Mesenchymal stem cell (in vitro differentiated cells and primary cell): ENCODE data around the gene CDC73.
A peak's percentile ranks its signal among the peaks of the same experiment; 100 is the strongest.

Source experiments
- DNase-seq: peaks from one replicate; pipeline ENCODE4 v3.0.0-alpha.2; 2013
- H2AFZ ChIP-seq: one replicate; pipeline ENCODE4 v1.6.1; 2013; ENCODE audit warnings: low read depth, mild to moderate bottlenecking, control low read depth, inconsistent platforms, low read length, moderate library complexity
- H2AK5ac ChIP-seq: 2 replicates; pipeline ENCODE4 v1.6.1; 2013; ENCODE audit warnings: low read length, moderate library complexity, mild to moderate bottlenecking, inconsistent platforms; ENCODE audit not compliant: severe bottlenecking
- H2BK120ac ChIP-seq: one replicate; pipeline ENCODE4 v1.6.1; 2013; ENCODE audit warnings: low read depth, mild to moderate bottlenecking, inconsistent platforms, low read length, moderate library complexity
- H2BK12ac ChIP-seq, 2 experiments: one replicate each; pipeline ENCODE4 v1.6.1; 2013; ENCODE audit warnings: inconsistent platforms in 2 of 2, low read length in 2 of 2, mild to moderate bottlenecking in 2 of 2, moderate library complexity in 2 of 2, control low read depth in 1 of 2
- H2BK15ac ChIP-seq: one replicate; pipeline ENCODE4 v1.6.1; 2013; ENCODE audit warnings: mild to moderate bottlenecking, low read depth, inconsistent platforms; ENCODE audit not compliant: poor library complexity, severe bottlenecking
- H2BK5ac ChIP-seq: 2 replicates; pipeline ENCODE4 v1.6.1; 2013; ENCODE audit warnings: low read depth, mild to moderate bottlenecking, low read length, control low read depth, inconsistent platforms; ENCODE audit not compliant: poor library complexity, severe bottlenecking
- H3K14ac ChIP-seq, 2 experiments: one replicate each; pipeline ENCODE4 v1.6.1; 2013; ENCODE audit warnings: inconsistent platforms in 2 of 2, low read length in 2 of 2, control low read depth in 1 of 2, mild to moderate bottlenecking in 1 of 2, moderate library complexity in 1 of 2
- H3K18ac ChIP-seq, 2 experiments: one replicate each; pipeline ENCODE4 v1.6.1; 2013; ENCODE audit warnings: inconsistent platforms in 2 of 2, low read length in 2 of 2, control low read depth in 1 of 2, low read depth in 1 of 2, mild to moderate bottlenecking in 1 of 2
- H3K23ac ChIP-seq, 2 experiments: one replicate each; pipeline ENCODE4 v1.6.1; 2013; ENCODE audit warnings: inconsistent platforms in 2 of 2, low read length in 2 of 2, mild to moderate bottlenecking in 2 of 2, moderate library complexity in 2 of 2, control low read depth in 1 of 2
- H3K27ac ChIP-seq: 2 replicates; pipeline ENCODE4 v1.5.1; 2013; ENCODE audit warnings: mild to moderate bottlenecking, moderate library complexity, low read length, control low read depth, inconsistent platforms; ENCODE audit not compliant: poor library complexity, severe bottlenecking
- H3K27me3 ChIP-seq, 2 experiments: 2 replicates each; pipeline versions ENCODE4 v1.6.1 to v1.7.0; 2013; ENCODE audit warnings: low read length in 2 of 2, mild to moderate bottlenecking in 2 of 2, moderate library complexity in 2 of 2, control low read depth in 1 of 2, inconsistent platforms in 1 of 2; ENCODE audit not compliant: control insufficient read depth in 1 of 2, insufficient read depth in 1 of 2
- H3K36me3 ChIP-seq, 2 experiments: 2 replicates each; pipeline versions ENCODE4 v1.6.1 to v1.7.0; 2013; ENCODE audit warnings: low read length in 2 of 2, control low read depth in 1 of 2, inconsistent platforms in 1 of 2, low read depth in 1 of 2, mild to moderate bottlenecking in 1 of 2; ENCODE audit not compliant: insufficient read depth in 2 of 2, control insufficient read depth in 1 of 2
- H3K4ac ChIP-seq, 2 experiments: one replicate each; pipeline ENCODE4 v1.6.1; 2013; ENCODE audit warnings: inconsistent platforms in 2 of 2, low read length in 2 of 2, mild to moderate bottlenecking in 2 of 2, moderate library complexity in 2 of 2, control low read depth in 1 of 2, low read depth in 1 of 2
- H3K4me1 ChIP-seq: 2 replicates; pipeline ENCODE4 v1.6.1; 2013; ENCODE audit warnings: low read depth, low read length, control low read depth; ENCODE audit not compliant: control insufficient read depth, insufficient read depth
- H3K4me2 ChIP-seq: 2 replicates; pipeline ENCODE4 v1.6.1; 2013; ENCODE audit warnings: low read length, mild to moderate bottlenecking, inconsistent platforms; ENCODE audit not compliant: poor library complexity, severe bottlenecking
- H3K4me3 ChIP-seq, 2 experiments: 2 replicates each; pipeline versions ENCODE4 v1.5.1 to v1.7.0; 2013; ENCODE audit warnings: low read length in 2 of 2, mild to moderate bottlenecking in 2 of 2, control low read depth in 1 of 2, low read depth in 1 of 2; ENCODE audit not compliant: insufficient read depth in 1 of 2
- H3K79me1 ChIP-seq: replicated peaks from 2 replicates; pipeline ENCODE4 v1.6.1; 2013; ENCODE audit warnings: mild to moderate bottlenecking, control low read depth, low read length, inconsistent platforms; ENCODE audit not compliant: poor library complexity, severe bottlenecking
- H3K9ac ChIP-seq: 2 replicates; pipeline ENCODE4 v1.7.0; 2013; ENCODE audit warnings: mild to moderate bottlenecking, low read length, moderate library complexity
- H3K9me3 ChIP-seq: 2 replicates; pipeline ENCODE4 v1.7.0; 2013; ENCODE audit warnings: mild to moderate bottlenecking, low read length; ENCODE audit not compliant: control insufficient read depth
- H4K8ac ChIP-seq: one replicate; pipeline ENCODE4 v1.6.1; 2013; ENCODE audit warnings: inconsistent platforms, mild to moderate bottlenecking, low read length, moderate library complexity
- H4K91ac ChIP-seq: one replicate; pipeline ENCODE4 v1.6.1; 2013; ENCODE audit warnings: mild to moderate bottlenecking, low read length, inconsistent platforms
- WGBS: methylation state at CpG from one replicate; pipeline ENCODE4 v1.1.7; 2013; ENCODE audit warnings: mixed read lengths; 5-methylcytosine and 5-hydroxymethylcytosine counted together

Gene CDC73

GRCh38 chr1:193211539-193211938 lies 89.7 kb downstream of the CDC73 start:
- Histone ChIP-seq H3K23ac (no peak overlapping the region), H3K4me2 (no peak overlapping the region), H4K91ac (no peak overlapping the region), H3K14ac (no peak overlapping the region), H3K27me3 (no peaks in the 10 kb centered on the region), H3K4me1 (no peaks in the 10 kb centered on the region), H2AFZ (no peak overlapping the region), H2BK5ac (no peak overlapping the region), H3K4me3 (no peak overlapping the region), H3K79me1 (peaks cover 8% of the 10 kb centered on the region), H2AK5ac (no peak overlapping the region), H2BK15ac (no peak overlapping the region), H4K8ac (no peak overlapping the region), H3K27ac (no peak overlapping the region), H3K9me3 (peaks cover 23% of the 10 kb centered on the region), H3K4ac (no peak overlapping the region), H2BK12ac (no peak overlapping the region), H3K18ac (no peak overlapping the region), H2BK120ac (no peak overlapping the region), H3K36me3 (peaks cover 4 to 61% of the 10 kb centered on the region in 2 experiments), H3K9ac (peak overlapping the region; percentile 12)
- DNase-seq, result peak; percentile 34
- WGBS, result 50% methylated on average over 1 of the region's 1 CpG

GRCh38 chr1:193212637-193213036 lies 90.8 kb downstream of the CDC73 start:
- Histone ChIP-seq H3K4ac (no peak overlapping the region), H3K27me3 (no peaks in the 10 kb centered on the region), H3K9ac (no peak overlapping the region), H3K36me3 (peaks cover 12 to 63% of the 10 kb centered on the region in 2 experiments), H3K23ac (no peak overlapping the region), H2BK120ac (no peak overlapping the region), H2AK5ac (no peak overlapping the region), H2BK12ac (no peak overlapping the region), H3K14ac (no peak overlapping the region), H3K4me2 (no peak overlapping the region), H2AFZ (no peak overlapping the region), H3K27ac (no peak overlapping the region), H3K79me1 (peaks cover 13% of the 10 kb centered on the region), H3K4me1 (no peaks in the 10 kb centered on the region), H3K4me3 (no peak overlapping the region), H2BK5ac (no peak overlapping the region), H3K18ac (no peak overlapping the region), H4K8ac (no peak overlapping the region), H3K9me3 (peaks cover 14% of the 10 kb centered on the region), H2BK15ac (no peak overlapping the region), H4K91ac (no peak overlapping the region)
- 100% methylated on average over 2 of the region's 2 CpGs for WGBS
- no peak for DNase-seq

GRCh38 chr1:193213998-193214397 lies 92.2 kb downstream of the CDC73 start:
- no peak for DNase-seq
- Histone ChIP-seq H2BK15ac (no peak overlapping the region), H2BK120ac (no peak overlapping the region), H3K9me3 (peaks cover 14% of the 10 kb centered on the region), H3K14ac (no peak overlapping the region), H3K4me3 (no peak overlapping the region), H3K18ac (no peak overlapping the region), H3K36me3 (peaks cover 13 to 66% of the 10 kb centered on the region in 2 experiments), H3K9ac (no peak overlapping the region), H3K4ac (no peak overlapping the region), H3K4me1 (no peaks in the 10 kb centered on the region), H3K27me3 (no peaks in the 10 kb centered on the region), H4K91ac (no peak overlapping the region), H2BK12ac (no peak overlapping the region), H4K8ac (no peak overlapping the region), H3K23ac (no peak overlapping the region), H2BK5ac (no peak overlapping the region), H3K4me2 (no peak overlapping the region), H2AFZ (no peak overlapping the region), H2AK5ac (no peak overlapping the region), H3K79me1 (peaks cover 16% of the 10 kb centered on the region), H3K27ac (no peak overlapping the region)
- WGBS, result 100% methylated on average over 2 of the region's 4 CpGs

GRCh38 chr1:193216920-193217319 lies 95.1 kb downstream of the CDC73 start:
- H3K36me3 ChIP-seq, result peaks cover 15 to 77% of the 10 kb centered on the region in 2 experiments
- no peak overlapping the region for H3K9ac ChIP-seq
- no peak overlapping the region for H2AFZ ChIP-seq
- no peak overlapping the region for H3K4ac ChIP-seq
- no peak overlapping the region for H3K27ac ChIP-seq
- no peak overlapping the region for H2BK12ac ChIP-seq
- H3K9me3 ChIP-seq, result peaks cover 14% of the 10 kb centered on the region
- no peak overlapping the region for H4K8ac ChIP-seq
- H3K14ac ChIP-seq, result no peak overlapping the region
- no peaks in the 10 kb centered on the region for H3K4me1 ChIP-seq
- no peak overlapping the region for H2BK15ac ChIP-seq
- H3K18ac ChIP-seq, result no peak overlapping the region
- H3K79me1 ChIP-seq, result peaks cover 21% of the 10 kb centered on the region
- H2BK5ac ChIP-seq, result no peak overlapping the region
- H3K23ac ChIP-seq, result no peak overlapping the region
- H3K4me2 ChIP-seq, result no peak overlapping the region
- H3K27me3 ChIP-seq, result no peaks in the 10 kb centered on the region
- no peak for DNase-seq
- no peak overlapping the region for H2BK120ac ChIP-seq
- no peak overlapping the region for H2AK5ac ChIP-seq
- no peak overlapping the region for H3K4me3 ChIP-seq
- no peak overlapping the region for H4K91ac ChIP-seq
- WGBS, result 80% methylated on average over 6 of the region's 8 CpGs
